NCI-H1930 (cell line): ENCODE data around the gene PPTC7.
A peak's percentile ranks its signal among the peaks of the same experiment; 100 is the strongest.
"Not testable (repeated sequence)": the region's sequence is repeated elsewhere in the genome, so short reads cannot be mapped to it uniquely, and the experiment has no call there.

Source experiments
- DNase-seq, 2 experiments: peaks; one replicate each; lab custom pipeline; 2025; lab: John Stamatoyannopoulos, UW

The PPTC7 gene, protein sequence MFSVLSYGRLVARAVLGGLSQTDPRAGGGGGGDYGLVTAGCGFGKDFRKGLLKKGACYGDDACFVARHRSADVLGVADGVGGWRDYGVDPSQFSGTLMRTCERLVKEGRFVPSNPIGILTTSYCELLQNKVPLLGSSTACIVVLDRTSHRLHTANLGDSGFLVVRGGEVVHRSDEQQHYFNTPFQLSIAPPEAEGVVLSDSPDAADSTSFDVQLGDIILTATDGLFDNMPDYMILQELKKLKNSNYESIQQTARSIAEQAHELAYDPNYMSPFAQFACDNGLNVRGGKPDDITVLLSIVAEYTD

DNA sequence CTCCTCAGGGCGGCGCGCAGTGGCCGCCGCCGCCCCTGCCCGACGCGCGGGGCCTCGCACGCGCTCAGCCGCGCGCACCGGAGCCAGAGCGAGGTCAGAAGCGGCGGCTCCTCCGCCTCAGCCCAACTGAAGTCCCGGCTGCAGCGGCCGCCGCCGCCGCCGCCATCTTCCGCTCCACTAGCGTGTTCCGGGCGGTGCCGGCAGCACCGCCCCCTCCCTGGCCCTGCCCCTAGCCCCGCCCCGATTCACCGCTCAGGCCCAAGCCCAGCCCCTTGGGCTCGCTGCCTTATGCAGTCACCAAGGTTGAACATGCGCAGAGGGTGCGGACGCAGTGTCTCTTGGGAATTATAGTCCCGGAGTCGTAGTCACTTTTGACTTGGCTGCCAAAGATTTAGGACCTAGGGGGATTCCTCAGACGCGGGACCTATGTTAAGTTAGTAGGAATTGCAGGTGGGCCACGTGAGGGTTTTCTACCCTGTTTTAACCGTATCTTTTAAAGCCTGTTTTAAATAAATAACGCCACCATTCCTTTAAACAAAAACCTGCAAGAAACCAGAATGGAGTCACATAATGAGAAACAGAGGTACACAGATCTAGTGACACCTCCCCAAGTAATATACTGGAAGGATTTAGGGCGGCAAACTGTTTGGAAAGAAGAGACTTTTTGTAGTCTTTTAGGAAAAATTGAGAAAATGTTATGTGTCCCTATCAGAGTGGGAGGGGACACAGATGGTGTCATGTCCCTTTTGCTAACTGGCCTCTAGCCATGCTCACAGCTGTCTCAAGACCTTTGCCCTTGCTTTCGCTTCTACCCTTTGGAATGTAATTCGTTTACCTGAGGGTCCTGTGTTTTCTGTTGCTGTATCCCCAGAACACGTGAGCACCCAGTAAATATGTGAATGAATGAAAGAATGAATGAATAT lies at the start of gene PPTC7:
PPTC7 (minus strand) TSS at position 182 of the 923 bp plus-strand sequence. CDS start 287 bp downstream, outside the sequence.
- peak; percentile 97 to 98 for DNase-seq

DNA sequence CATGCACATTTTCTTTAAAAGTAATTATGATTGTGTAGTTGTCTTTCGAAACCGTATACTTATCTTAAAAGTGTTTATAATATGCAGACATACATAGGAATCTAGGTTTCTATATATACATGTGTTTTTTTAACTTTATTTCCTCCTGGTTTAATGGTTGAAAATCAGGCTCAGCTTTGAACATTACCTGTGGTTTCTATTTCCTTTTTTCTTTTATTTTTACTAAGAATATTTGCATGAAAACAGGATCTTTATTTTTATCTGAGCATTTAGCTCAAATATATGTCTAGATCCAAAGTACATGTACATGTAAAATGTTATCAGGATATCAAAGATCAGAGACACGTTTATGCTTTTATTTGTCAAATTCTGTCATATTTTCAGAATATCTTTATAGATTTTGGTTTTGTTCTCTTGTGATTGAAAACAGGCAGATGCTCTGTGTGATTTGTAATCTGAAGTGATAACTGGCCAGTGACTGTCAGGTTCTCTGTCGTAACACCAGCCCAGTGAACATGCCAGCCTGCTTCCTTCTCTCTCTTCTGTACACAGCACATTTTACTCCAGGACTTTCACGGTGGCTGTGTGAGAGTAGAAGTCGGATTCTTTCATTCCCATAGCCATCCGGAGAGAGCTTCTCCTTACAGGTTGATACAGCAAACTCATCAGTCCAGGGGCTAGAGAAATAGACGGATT lies 44.5 kb upstream of the PPTC7 start:
- no peak for DNase-seq

DNA sequence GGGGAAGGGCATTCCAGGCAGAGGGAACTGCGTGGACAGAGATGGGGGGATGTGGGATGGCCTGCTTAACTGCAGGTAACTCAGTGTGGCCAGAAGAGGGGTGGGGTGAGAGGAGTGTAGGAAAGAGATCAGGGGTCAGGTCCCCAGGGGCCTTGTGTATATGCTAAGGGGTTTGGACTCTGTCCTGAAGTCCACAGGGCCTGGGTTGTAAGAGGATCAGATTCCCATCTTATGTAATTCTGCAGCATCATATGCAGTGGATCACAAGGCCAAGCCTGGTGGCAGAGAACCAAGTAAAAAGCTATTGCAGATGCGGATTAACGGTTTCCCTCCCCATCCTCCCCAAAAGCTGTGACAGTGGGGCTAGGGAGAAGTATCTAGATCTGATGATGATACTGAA lies 39.5 kb upstream of the PPTC7 start:
- DNase-seq, result no peak

DNA sequence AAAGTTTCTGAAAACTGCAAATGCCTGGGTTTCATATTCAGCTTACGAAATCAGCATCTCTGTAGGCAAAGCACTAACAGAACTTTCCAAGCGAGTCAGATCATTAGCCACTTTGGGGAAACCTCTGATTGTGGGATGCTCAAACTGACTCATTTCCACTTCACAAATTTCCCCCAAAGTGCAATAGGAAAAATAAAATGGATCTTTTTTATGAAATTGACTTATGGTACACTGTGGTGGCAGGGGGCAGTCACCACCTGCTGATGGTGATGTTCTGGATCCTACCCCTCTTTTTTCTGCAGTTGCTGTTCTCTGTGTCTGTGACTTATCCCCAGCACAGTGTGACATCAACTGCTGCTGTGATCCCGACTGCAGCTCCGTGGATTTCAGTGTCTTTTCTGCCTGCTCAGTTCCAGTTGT lies 36.4 kb upstream of the PPTC7 start:
- DNase-seq, result no peak

DNA sequence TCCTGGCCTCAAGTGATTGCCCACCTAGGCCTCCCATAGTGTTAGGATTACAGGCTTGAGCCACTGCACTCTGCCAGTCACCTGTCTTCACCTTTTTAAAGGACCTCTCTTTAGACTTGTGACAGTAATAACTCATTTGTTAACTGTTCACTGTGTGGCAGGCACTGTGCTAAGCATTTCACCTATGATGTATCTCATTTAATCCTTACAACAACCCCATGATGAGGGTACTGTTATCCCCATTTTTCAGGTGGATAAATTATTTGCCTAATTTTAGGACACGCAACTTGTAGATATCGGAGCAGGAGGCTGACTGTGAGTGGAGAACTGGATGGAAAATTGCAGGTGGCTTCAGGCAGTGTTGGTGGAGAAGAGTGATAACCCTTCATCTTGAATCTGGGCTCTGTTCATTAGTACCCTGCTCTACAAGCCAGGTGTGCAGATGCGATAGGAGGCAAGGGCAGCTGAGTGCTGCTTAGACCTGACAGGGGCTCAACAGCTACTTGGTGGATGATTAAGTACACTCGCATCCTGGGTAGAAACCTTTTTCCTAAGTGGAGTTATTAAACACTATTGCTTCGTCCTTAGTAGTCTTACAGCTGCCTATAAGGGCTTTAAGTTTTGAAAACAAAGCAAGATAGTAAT lies 33.5 kb upstream of the PPTC7 start:
- DNase-seq, result no peak

DNA sequence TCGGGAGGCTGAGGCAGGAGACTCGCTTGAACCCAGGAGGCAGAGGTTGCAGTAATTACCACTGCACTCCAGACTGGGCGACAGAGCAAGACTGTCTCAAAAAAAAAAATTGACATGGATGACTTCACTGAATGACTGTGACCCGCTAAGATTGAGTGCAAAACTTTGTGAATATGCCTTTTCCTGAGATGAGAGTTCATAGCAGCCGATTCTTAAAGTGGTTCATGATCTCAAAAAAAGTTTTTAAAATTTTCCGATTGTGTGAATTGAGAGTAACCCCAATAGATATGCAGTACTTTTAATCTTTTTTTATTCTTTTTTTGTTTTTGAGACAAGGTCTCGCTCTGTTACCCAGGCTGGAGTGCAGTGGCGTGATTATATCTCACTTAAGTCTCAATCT lies 32.1 kb upstream of the PPTC7 start:
- DNase-seq, result no peak

DNA sequence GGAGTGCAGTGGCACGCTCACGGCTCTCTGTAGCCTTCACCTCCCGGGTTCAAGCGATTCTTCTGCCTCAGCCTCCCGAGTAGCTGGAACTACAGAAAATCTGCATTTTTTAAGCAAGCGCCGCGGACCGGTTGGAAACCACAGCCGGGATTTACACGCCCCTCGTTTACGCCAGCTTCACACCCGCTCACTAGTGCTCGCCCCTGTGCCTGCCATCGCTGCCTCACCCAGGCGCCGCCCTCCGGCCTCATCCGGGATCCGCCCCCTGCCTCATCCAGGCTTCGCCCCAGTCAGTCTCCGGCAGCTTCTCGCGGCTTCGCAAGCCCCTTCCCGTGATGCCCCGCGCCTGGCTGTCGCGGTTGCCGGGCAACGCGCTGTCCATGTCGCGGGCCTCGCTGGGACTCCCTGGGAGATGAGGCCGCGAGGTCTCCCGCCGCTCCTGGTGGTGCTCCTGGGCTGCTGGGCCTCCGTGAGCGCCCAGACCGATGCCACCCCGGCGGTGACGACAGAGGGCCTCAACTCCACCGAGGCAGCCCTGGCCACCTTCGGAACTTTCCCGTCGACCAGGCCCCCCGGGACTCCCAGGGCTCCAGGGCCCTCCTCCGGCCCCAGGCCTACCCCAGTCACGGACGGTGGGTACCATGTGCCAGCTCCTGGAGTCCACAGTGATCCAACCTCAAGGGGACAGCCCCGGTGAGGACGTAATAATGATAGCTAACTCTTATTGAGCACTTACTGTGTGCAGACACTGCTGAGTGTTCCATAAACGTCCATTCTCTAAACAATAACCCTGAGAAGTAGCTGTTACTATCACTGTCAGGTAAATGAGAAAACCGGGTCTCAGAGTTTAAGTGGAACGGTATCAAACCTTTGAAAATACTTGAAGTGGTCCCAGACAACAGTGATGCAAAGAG lies 30.9 kb upstream of the PPTC7 start, which contains the start of gene TCTN1:
TCTN1 (plus strand) TSS at position 359 of the 914 bp plus-strand sequence; CDS start at position 413, 54 bp downstream.
- DNase-seq, result peak; percentile 94 to 96

DNA sequence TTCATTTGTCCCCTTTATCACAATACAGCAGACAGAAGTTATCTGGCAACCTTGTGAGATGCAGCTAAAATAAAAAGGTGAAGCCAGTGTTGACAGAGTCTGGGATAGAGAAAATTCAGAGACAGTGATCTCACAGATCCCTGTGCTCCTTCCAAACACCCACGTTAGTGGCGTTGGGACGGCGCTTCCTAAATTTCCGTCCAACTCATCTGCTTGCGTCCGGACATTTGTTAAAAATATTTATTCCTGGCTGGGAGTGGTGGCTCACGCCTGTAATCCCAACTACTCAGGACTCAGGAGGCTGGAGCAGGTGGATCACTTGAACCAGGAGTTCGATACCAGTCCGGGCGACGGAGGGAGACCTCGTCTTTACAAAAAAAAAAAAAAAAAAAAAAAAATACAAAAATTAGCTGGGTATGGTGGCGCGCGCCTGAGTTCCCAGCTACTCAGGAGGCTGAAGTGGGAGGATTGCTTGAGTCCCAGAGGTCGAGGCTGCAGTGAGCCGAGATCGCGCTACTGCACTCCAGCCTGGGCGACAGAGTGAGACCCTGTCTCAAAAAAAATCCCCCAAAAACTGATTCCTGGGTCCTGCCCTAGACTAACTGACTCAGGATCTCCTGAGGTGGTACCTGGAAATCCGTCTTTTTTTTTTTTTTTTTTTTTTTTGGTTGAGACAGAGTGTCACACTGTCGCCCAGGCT lies 30.1 kb upstream of the PPTC7 start:
- DNase-seq, result no peak

DNA sequence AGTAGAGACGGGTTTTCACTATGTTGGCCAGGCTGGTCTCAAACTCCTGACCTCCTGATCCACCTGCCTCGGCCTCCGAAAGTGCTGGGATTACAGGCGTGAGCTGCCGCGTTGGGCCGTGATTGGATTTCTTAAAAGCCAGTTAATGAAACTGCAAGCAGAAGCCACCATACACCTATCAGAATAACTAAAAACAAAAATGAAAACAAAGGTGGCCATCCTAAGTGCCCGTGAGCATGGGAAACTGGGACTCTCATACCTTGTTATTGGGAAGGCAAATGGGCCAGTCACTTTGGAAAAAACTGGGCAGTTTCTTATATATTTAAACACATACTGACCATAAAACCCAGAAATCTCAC lies 23.1 kb upstream of the PPTC7 start:
- no peak for DNase-seq

DNA sequence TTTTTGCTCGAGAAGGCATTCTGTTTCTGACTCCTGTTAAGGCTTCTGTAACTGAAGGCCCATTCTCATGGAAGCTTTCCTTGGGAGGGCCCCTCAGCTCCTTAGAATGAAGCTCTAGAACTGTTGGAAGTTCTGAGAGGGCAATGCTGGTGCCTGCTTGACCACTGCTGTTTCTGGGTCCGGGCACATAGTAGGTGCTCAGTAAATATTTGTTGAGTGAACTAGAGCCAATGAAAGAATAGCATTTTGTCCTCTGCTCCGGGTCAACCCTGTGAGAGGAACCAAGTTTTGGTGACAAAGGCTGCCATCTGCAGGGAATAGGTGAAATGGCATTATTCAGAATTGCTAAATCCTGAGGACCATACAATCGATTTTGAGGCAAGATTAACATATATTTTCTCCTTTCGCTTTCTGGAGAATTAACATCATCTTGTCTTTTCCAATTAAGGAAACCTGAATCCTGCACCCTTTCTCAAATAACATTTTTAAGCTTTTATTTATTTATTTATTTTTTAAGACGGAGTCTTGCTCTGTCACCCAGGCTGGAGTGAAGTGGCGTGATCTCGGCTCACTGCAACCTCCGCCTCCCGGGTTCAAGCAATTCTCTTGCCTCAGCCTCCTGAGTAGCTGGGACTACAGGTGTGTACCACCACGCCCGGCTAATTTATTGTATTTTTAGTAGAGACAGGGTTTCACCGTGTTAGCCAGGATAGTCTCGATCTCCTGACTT lies 19.1 kb upstream of the PPTC7 start:
- DNase-seq, result peak; percentile 29 to 56

DNA sequence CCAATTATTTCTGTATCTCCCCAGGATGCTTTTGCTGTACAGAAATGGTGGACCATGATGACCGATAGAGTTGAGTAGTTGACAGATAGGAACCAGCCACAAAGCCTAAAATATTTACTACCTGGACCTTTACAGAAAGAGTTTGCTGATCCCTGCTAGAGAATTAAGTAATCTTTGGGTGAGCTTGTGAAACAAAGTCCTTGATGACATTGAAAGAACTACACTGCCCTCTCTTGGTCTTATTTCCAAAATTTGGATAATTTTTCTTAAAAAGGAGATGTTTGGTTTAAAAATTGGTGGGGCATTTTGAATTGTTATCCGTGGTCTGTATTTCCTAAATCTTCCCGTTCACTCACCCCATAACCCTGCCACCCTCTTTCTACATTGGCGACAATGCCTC lies 17.1 kb upstream of the PPTC7 start:
- peak; percentile 3 to 9 for DNase-seq

DNA sequence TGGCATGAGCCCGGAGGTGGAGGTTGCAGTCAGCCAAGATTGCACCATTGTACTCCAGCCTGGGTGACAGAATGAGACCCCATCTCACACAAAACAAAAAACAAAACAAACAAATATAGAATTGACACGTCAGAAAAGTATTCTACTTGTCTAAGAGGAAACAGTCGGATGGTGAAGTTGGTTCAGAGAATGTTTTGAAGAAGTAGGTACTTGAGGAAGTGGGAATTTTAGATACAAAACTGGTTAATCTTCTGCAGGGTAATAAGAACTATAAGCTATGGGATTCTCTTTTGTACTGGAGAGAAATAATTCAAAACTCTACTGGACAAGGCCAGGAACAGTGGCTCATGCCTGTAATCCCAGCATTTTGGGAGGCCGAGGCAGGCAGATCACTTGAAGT lies 16.2 kb upstream of the PPTC7 start:
- no peak for DNase-seq

DNA sequence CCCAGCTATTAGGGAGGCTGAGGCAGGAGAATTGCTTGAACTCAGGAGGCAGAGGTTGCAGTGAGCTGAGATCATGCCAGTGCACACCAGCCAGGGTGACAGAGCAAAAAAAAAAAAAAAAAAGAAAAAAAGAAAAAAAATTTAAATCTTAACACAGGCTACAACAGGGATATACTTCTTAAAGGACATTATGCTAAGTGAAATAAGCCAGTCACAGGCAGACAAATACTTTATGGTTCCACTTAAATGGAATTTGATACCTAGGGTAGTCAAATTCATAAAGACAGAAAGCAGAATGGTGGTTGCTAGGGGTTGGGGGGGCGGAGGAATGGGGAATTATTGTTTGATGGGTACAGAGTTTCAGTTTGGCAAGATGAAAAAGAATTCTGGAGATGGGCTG lies 14.8 kb upstream of the PPTC7 start:
- DNase-seq, result no peak

DNA sequence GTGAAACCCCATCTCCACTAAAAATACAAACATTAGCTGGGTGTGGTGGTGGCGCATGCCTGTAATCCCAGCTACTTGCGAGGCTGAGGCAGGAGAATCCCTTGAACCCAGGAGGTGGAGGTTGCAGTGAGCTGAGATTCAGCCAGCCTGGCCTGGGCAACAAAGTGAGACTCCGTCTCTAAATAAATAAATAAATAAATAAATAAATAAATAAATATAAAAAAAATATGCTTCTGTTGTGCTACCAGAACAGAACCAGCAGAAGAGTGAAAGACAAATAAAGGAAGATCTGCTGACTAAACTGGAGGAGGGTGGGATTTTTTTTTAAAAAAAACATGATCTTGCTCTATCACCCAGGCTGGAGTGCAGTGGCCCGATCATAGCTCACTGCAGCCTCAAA lies 9.8 kb upstream of the PPTC7 start:
- not testable (repeated sequence) for DNase-seq

DNA sequence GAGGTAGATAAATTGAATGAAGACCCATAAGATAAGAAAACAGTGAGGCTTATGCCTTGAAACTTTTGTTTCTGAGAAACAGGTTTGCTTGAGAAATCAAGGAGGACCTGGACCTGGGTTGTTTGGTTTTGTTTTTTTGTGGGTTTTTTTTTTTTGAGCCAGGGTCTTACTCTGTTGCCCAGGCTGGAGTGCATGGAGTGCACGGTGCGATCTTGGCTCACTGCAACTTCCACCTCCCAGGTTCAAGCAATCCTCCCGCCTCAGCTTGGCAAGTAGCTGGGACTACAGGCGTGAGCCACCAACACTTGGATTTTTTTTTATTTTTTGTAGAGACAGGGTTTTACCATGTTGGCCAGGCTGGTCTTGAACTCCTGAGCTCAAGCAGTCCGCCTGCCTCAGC lies 9.0 kb upstream of the PPTC7 start:
- DNase-seq, result no peak

DNA sequence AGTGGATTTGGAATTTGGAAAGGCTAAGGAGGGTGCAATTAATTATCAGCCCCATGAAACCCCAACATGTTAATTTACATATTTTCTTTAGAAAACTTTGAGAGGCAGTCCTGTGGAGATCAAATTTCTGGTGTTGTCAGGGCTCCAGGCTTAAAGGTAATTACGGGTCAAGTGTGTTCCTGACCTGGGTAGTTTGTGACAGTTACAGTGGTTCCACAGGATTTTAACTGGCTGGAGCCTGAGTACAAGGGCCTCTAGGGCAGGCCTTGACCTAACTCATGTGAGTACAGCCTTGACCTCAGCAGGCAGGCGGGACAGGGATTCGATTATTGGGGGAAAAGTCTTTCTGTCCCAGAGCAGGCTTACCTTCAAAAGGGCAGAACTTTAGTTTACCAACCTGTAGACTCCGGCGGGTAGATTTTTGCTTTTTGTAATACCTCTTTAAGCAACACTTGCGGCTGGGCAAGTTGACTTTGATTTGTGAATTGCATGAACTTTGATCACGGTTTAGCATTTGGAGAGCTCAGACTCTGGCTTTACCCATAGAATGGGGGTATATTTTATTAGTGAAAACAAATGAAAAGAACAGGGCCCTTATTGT lies 8.4 kb upstream of the PPTC7 start:
- DNase-seq, result no peak

DNA sequence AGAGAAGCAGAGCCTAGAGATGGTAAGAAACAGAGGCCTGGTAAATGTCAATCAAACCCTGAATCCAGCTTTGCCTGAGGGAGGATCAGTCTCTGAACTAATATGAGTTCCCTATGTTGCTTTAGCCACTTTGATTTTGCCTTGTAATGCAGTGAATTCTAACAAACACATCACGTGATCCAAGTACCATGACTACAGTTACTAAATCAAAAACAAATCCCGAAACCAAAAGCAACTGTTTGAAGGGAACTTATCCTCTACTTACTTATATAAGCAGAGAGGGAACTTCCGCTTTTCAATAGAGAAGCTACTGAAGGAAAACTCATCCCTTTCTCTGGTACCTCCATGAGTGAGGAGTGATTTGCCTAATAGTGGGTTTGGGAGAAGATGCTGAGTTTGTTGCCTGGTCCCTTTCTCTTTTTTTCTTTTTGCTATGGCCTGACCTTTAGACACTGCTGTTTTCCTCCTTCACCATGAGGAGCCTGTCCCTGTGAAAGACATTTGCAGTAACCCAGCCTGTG lies 7.7 kb upstream of the PPTC7 start:
- no peak for DNase-seq

DNA sequence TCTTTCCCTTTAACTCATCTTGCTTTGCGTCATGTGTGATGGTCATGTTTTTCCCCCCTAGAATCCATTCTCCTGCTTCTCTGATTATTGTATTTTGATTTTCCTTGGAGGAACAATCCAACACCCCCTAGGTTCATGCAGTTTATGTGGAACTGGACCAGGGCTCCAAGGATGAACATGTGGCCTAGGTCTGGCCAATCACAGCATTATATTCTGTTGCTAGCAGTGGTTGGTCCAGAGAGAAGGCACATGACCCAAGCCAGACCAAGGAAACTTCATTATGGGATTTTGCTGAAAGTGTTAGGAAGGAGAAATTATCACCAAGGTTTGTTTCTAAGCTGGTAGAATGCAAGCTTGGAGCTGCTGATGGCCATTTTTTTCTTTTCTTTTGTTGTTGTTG lies 6.9 kb upstream of the PPTC7 start:
- DNase-seq, result no peak

DNA sequence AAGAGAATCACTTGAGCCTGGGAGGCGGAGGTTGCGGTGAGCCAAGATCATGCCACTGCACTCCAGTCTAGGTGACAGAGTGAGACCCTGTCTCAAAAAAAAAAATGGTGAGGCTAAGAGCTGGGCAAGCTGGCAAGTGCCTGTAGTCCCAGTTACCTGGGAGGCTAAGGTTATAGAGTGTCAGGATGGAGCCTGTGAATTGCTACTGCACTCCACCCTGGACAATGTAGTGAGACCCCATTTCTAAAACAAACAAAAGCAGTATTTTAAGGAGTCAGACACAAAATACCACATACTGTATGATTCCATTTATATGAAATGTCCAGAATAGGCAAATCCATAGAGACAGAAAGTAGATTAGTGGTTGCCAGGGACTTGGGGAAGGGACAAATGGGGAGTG lies 4.0 kb upstream of the PPTC7 start:
- DNase-seq, result not testable (repeated sequence)
